ENCODE measurements around the gene SIPA1L3.

DNA sequence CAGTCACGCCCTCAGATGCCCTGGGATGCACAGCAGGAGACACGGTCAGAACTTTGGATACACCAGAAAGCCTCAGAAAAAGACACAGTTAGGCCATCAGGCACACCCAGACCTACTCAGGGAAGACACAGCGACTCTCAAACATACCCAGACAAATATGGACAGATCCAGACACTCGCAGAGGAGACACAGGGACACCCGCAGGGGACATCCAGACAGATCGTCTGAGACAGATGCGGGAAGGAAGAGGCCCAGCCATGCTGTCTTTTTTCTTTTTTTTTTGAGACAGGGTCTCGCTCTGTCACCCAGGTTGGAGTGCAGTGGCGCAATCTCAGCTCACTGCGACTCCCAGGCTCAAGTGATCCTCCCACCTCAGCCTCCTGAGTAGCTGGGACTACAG, 312.2 kb downstream of the SIPA1L3 start:
- TF ChIP-seq, protein P1, sequence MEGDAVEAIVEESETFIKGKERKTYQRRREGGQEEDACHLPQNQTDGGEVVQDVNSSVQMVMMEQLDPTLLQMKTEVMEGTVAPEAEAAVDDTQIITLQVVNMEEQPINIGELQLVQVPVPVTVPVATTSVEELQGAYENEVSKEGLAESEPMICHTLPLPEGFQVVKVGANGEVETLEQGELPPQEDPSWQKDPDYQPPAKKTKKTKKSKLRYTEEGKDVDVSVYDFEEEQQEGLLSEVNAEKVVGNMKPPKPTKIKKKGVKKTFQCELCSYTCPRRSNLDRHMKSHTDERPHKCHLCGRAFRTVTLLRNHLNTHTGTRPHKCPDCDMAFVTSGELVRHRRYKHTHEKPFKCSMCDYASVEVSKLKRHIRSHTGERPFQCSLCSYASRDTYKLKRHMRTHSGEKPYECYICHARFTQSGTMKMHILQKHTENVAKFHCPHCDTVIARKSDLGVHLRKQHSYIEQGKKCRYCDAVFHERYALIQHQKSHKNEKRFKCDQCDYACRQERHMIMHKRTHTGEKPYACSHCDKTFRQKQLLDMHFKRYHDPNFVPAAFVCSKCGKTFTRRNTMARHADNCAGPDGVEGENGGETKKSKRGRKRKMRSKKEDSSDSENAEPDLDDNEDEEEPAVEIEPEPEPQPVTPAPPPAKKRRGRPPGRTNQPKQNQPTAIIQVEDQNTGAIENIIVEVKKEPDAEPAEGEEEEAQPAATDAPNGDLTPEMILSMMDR (IDR thresholded peaks at IDR 0.05 in 4 of 5, conservative IDR thresholded peaks at IDR 0.05 in 1 of 5) = no peak
- TF ChIP-seq POLR2A (IDR thresholded peaks at IDR 0.05) = no peak
